HG02571 (cell line): Measurements from ENCODE around the gene CERS5.

Source experiments
- ATAC-seq: cut with Tn5 transposase; IDR thresholded peaks from one replicate; pipeline ENCODE4 v1.9.1; 2021; ENCODE audit warnings: mild to moderate bottlenecking, moderate library complexity; ENCODE audit not compliant: unreplicated experiment

Gene CERS5

GRCh38 chr12:50167049-50167828 is at the start of gene CERS5:
Gene CERS5 (minus strand): TSS chr12:50167369. CDS start chr12:50167297, 72 bp downstream.
- ATAC-seq = peak; percentile 95

GRCh38 chr12:50215033-50215432 is 47.9 kb upstream of the CERS5 start:
- ATAC-seq = no peak

DNA sequence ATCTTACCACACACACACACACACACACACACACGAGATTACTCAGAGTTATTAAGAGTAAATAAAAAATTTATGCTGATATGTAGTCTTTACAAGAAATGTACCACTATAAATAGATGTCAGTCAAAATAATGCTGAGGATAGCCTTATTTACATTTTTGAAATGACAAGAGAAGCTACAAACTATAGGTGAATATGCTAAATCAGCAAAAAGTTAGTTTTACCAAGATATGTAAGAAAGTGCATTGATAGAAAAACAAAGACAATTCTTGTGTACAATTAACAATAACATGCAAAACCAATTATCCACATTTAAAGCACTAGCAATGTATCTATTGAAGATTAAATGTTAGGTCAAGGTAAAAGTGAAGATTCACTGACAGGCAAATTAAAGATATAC is 46.8 kb upstream of the CERS5 start:
- no peak for ATAC-seq

- no peak for ATAC-seq
These were observed 46.3 kb upstream of the CERS5 start for GRCh38 chr12:50213439-50213838.

GRCh38 chr12:50212071-50212467 is 44.9 kb upstream of the CERS5 start:
- no peak for ATAC-seq

DNA sequence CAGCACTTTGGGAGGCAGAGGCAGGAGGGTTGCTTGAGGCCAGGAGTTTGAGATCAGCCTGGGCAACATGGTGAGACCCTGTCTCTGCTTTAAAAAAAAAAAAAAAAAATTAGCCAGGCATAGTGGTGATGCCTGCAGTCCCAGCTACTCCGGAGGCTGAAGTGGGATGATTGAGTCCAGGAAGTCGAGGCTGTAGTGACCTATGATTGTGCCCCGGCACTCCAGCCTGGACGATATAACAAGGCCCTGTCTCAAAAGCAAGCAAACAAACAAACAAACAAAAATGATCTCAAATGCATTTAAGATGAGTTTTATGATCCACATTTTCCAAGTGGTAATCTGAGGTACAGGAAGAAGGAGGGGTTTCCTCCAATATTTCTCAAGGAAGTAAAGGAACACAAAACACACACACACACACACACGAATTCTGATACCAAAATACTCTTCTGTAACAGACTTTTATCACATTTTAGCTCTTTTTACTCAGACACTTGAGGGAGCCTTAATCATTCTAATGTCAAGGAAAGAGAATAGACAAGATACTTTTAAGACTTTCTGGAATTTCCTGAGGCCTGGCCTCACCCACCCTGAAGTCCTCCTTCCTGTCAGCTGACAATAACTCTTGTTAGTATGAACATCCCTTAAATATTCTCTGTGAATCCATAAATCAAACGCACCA is 44.4 kb upstream of the CERS5 start:
- ATAC-seq = no peak

DNA sequence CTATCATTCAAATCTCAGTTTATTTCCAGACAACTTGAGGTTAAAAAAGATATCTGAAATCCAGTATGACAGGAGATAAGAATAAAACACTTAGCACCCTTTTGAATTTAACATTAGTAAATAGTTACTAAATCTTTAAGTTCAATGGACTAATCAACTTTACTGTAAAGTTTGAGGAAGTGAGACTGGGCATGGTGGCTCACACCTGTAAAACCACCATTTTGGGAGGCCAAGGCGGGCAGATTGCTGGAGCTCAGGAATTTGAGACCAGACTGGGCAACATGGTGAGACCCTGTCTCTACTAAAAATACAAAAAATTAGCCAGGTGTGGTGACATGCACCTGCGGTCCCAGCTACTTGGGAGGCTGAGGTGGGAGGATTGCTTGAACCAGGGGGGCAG is 40.3 kb upstream of the CERS5 start:
- no peak for ATAC-seq

DNA sequence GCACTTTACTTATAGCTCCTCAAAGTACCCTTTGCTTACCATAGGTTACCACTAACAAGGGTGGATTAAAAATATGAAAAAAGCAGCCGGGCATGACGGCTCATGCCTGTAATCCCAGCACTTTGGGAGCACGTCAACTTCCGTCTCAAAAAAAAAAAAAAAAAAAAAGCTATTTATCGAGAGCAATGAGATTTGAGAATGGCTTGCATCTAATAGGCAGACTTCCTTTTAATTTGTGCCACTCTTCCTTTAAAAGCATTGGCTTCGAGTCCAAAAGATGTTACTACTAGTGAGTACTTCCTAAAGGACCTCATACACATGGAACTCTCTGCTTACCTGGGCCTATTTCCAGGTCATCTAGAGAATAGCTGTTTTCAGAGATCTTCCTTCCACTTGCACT is 38.5 kb upstream of the CERS5 start:
- ATAC-seq = no peak

DNA sequence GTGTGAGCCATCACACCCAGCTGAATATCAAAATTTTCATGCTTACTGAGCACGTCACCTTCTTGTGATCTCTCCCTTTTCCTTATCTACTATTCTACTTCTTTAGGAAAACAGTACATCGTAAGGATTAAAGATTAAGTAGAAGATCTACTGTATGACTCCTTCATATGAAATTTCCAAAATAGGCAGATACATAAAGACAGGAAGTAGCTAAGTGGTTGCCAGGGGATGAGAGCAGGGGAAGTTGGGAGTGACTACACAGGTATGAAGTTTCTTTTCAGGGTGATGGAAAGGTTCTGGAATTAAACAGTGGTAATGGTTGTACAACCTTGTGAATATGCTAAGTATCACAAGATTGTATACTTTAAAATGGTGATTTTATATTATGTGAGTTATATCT is 36.5 kb upstream of the CERS5 start:
- ATAC-seq = no peak

DNA sequence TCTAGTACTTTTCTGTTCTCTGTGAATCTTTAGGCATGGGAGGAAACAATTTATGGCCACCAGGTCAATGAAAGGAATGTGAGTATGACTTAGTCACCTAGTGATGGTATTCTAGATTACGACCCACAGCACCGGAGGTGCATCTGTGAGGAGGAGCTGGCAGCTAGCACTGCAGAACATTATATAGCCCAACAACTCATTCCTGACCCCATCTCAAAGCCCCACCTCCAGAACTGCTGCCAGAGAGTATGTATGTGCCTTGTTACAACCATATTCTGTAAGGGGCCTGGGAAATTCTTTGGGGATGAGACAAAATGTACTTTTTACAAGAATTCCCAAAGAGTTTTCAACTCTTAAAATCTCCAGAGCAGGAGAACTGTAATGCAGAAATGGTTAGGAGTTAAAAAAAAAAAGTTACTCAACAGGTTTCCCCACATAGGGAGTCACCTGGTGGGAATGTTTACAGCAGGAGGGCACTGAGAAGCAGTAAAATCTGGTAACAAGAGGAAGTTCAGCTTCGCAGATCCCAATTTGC is 34.9 kb upstream of the CERS5 start:
- ATAC-seq = no peak

DNA sequence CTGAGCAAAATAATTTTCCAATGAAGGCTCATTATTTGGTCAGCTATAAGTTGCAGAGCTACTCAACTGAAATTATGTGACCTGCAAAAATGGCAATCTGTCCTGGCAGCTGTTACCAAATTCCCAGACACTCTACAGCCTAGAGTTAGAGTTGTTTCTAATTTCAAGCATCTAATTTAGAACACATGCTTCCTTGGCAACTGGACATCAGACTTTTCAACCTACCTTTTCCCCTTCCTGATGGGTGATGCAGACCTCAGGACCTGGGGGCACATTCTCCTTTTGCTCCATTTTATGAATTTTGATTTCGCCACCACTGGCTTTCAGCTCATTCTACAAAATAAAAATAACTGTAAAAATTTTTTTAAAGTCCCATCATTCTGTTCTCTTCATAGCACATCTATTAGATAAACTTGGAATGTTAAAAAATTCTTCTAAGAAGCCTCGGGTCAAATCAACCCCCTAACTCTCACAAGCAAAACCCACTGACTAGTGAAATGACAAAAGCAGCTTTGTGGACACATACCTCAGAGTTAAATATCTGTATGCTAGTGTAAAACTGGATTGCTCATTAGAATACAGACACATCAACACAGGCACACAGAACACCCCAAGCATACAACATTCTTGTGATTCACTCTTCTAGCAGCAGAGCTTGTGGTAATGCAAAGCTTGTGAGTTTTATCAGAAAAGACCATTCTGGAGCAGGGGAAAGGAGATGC is 33.5 kb upstream of the CERS5 start:
- ATAC-seq = no peak

DNA sequence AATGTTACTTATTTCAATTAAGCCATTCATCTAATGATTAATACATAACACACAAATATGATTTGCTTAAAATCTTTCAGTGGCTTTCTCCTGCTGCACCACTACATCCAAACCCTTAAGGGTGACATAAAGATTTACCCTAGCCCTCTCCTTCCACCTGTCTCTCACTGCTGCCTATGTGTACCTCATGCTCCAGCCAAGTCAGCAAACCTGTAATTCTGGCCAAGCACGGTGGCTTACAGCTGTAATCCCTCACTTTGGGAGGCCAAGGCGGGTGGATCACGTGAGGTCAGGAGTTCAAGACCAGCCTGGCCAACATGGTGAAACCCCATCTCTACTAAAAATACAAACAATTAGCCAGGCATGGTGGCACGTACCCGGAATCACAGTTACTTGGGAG is 31.7 kb upstream of the CERS5 start:
- ATAC-seq = no peak

DNA sequence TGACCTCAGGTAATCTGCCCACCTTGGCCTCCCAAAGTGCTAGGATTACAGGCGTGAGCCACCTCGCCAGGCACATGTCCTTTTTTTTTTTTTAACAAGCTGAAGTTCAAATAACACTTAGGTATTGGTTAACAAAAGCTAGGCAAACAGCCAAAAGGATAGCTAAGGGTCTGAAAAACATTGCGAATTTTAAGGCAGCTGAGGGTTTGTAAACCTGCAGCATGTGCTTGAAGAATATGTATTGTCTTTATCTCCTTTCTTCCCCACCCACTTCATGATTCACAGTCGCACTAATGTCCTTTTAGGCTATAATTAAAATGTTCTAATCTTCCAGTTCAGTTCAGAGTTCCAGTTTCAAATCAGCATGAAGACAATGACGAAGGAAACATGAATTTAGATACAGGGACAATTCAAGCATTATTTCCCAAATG is 30.1 kb upstream of the CERS5 start:
- no peak for ATAC-seq

GRCh38 chr12:50196537-50196936 is 29.4 kb upstream of the CERS5 start:
- no peak for ATAC-seq

GRCh38 chr12:50195832-50196231 is 28.7 kb upstream of the CERS5 start:
- ATAC-seq = no peak

- no peak for ATAC-seq
These were observed 25.7 kb upstream of the CERS5 start for GRCh38 chr12:50192908-50193307.

GRCh38 chr12:50192236-50192635 is 25.1 kb upstream of the CERS5 start:
- ATAC-seq = no peak

DNA sequence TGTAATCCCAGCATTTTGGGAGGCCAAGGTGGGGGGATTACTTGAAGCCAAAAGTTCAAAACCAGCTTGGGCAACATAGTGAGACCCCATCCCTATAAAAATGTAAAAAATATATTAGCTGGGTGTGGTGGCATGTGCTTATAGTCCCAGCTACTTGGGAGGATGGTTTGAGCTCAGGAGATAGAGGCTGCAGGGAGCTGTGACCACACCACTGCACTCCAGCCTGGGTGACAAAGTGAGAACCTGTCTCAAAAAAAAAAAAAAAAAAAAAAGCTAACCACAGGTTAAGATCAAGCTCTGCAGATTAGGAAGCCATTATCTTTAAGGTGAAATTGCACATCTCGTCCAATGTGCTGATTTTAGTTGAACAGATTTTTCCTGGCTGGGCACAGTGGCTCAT is 23.7 kb upstream of the CERS5 start:
- no peak for ATAC-seq

- no peak for ATAC-seq
These were observed 21.9 kb upstream of the CERS5 start for GRCh38 chr12:50188875-50189575.

GRCh38 chr12:50188241-50188781 is 21.1 kb upstream of the CERS5 start:
- no peak for ATAC-seq
